OCI-LY1 (cell line): ENCODE results near the gene PDE3B.

ENCODE experiments used
- H2AFZ ChIP-seq: fragments of 200-600 bp; sonication (generic), shearing (Covaris generic); 2 replicates; pipeline ENCODE4 v1.6.0; 2014; ENCODE audit warnings: antibody characterized with exemption, mild to moderate bottlenecking, low read length
- H3F3A ChIP-seq: fragments of 200-600 bp; sonication (generic), shearing (Covaris generic); 2 replicates; pipeline ENCODE4 v1.6.0; 2014; ENCODE audit warnings: mild to moderate bottlenecking, antibody characterized with exemption, low read length, moderate library complexity; ENCODE audit not compliant: insufficient read depth
- H3K27ac ChIP-seq: fragments of 200-600 bp; sonication (generic); 2 replicates; pipeline ENCODE4 v1.5.1; 2014; ENCODE audit warnings: low read length, mixed run types, mild to moderate bottlenecking, low read depth; ENCODE audit not compliant: poor library complexity, severe bottlenecking
- H3K27me3 ChIP-seq: fragments of 200-600 bp; sonication (generic); 2 replicates; pipeline ENCODE4 v1.6.0; 2014; ENCODE audit warnings: antibody characterized with exemption, mild to moderate bottlenecking, low read length, moderate library complexity; ENCODE audit not compliant: insufficient read depth
- H3K36me3 ChIP-seq: fragments of 200-600 bp; sonication (generic); 2 replicates; pipeline ENCODE4 v1.6.1; 2014; ENCODE audit warnings: mild to moderate bottlenecking, antibody characterized with exemption, low read length, moderate library complexity, mixed read lengths; ENCODE audit not compliant: insufficient read depth
- H3K4me1 ChIP-seq: fragments of 200-600 bp; sonication (generic); 2 replicates; pipeline ENCODE4 v1.5.1; 2014; ENCODE audit warnings: mild to moderate bottlenecking, low read length, moderate library complexity; ENCODE audit not compliant: insufficient read depth, severe bottlenecking
- H3K4me2 ChIP-seq: fragments of 200-600 bp; sonication (generic), shearing (Covaris generic); 2 replicates; pipeline ENCODE4 v1.6.1; 2014; ENCODE audit warnings: low read length
- H3K4me3 ChIP-seq: fragments of 200-600 bp; sonication (generic); 2 replicates; pipeline ENCODE4 v1.5.1; 2014; ENCODE audit warnings: low read length, low read depth, mild to moderate bottlenecking, mixed read lengths; ENCODE audit not compliant: poor library complexity, severe bottlenecking
- H3K79me2 ChIP-seq: fragments of 200-600 bp; shearing (Covaris generic); 2 replicates; pipeline ENCODE4 v1.6.1; 2016; ENCODE audit warnings: mixed run types, low read length, mixed read lengths; ENCODE audit not compliant: insufficient read depth
- H3K9ac ChIP-seq: fragments of 200-600 bp; sonication (generic), shearing (Covaris generic); 2 replicates; pipeline ENCODE4 v1.6.1; 2014; ENCODE audit warnings: mild to moderate bottlenecking, low read length, mixed read lengths
- H3K9me2 ChIP-seq: fragments of 200-600 bp; sonication (generic), shearing (Covaris generic); 2 replicates; pipeline ENCODE4 v1.6.1; 2014; ENCODE audit warnings: low read depth, mild to moderate bottlenecking, low read length, mixed read lengths
- H3K9me3 ChIP-seq: fragments of 200-600 bp; shearing (Covaris generic); 2 replicates; pipeline ENCODE4 v1.6.1; 2014; ENCODE audit warnings: low read length, mixed read lengths
- H4K20me1 ChIP-seq: fragments of 200-600 bp; sonication (generic), shearing (Covaris generic); 2 replicates; pipeline ENCODE4 v1.6.0; 2016; ENCODE audit warnings: mild to moderate bottlenecking, low read length; ENCODE audit not compliant: insufficient read depth
- CTCF ChIP-seq: fragments of 200-600 bp; sonication (generic), shearing (Covaris generic); IDR thresholded peaks from 2 replicates; pipeline ENCODE4 v1.5.1; 2017; ENCODE audit warnings: mild to moderate bottlenecking, antibody characterized with exemption, low read length, moderate library complexity, mixed read lengths
- EZH2 ChIP-seq: fragments of 200-600 bp; sonication (generic), shearing (Covaris generic); IDR thresholded peaks from 2 replicates; pipeline ENCODE4 v1.8.0; 2017; ENCODE audit warnings: borderline replicate concordance, mixed run types, mild to moderate bottlenecking, antibody characterized with exemption, low read length, moderate library complexity, mixed read lengths

PDE3B gene

GRCh38 chr11:14641801-14642200 lies 1.8 kb upstream of the PDE3B start:
- Histone ChIP-seq H3K79me2 (no peaks in the 10 kb centered on the region), H3K9me3 (no peaks in the 10 kb centered on the region), H3F3A (no peaks in the 10 kb centered on the region), H3K36me3 (no peaks in the 10 kb centered on the region), H3K9me2 (no peaks in the 10 kb centered on the region), H3K27ac (no peak overlapping the region), H3K9ac (no peak overlapping the region), H3K4me3 (no peak overlapping the region), H3K4me2 (no peak overlapping the region), H3K4me1 (peaks cover 8% of the 10 kb centered on the region), H3K27me3 (no peaks in the 10 kb centered on the region), H2AFZ (no peak overlapping the region), H4K20me1 (no peaks in the 10 kb centered on the region)
- TF ChIP-seq EZH2 (no peak), CTCF (no peak)

DNA sequence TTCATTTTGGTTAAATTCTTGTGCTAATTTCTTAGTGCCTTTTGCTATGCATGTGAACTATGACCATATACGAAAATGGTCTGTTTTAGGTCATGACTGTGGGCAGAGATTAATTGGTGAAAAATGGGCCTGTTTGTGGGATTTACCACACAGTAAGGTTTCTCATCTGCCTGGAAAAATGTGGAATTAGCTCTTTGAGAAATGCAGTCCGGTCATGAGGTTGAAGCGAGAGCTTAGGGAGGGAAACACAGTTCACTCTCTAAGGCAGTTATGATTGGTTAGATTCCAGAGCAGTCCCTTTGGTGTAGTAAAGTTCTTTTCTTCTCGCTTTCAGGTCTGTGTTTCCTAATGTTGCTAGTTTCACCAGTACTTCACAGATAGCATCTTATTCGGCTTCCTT lies 1.2 kb upstream of the PDE3B start:
- Histone ChIP-seq H3K4me1 (peaks cover 10% of the 10 kb centered on the region), H3K79me2 (no peaks in the 10 kb centered on the region), H3K27me3 (no peaks in the 10 kb centered on the region), H3K9me3 (no peaks in the 10 kb centered on the region), H3F3A (no peaks in the 10 kb centered on the region), H3K4me2 (no peak overlapping the region), H4K20me1 (no peaks in the 10 kb centered on the region), H3K9me2 (no peaks in the 10 kb centered on the region), H3K4me3 (no peak overlapping the region), H3K27ac (no peak overlapping the region), H3K9ac (no peak overlapping the region), H2AFZ (no peak overlapping the region), H3K36me3 (no peaks in the 10 kb centered on the region)
- TF ChIP-seq CTCF (no peak), EZH2 (no peak)

DNA sequence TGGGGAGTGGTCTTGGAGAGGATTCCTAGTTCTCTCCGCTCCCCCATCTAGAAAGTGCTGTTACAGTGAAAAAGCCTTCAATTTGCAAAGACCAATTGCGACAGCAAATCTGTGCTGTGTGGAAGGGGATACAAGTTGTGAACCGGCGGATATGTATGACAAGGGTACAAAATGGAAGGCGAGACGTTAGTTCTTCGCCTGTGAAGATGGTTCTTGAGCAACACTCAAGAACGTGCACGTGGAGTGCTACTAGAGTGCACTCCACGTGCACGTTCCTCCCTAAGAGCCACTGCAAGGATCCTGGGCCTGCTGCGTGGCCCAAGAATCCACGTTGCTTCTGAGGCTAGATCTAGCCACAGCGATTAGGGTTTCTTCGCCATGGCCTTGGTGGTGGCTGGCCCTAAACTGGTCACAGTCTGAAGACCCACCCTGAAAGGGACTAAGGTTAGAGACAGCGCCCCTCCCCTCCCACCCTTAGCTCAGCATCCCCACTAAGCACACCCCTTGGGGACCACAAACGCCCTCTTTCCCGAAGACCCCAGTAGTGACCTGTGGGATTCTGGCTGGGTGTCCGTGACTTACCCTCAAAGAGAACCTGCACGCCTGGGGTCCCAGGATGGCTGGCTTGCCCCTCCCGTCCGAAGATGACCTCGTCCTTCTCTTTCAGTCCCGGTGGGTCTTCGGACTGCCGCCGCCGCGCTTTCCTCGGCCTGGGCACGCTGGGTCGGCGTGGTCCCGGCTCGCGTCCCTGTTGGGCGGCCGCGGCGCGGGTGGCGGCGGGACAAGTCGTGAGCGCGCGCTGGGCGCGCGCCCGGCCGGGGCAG lies 519 bp upstream of the PDE3B start:
- H3K27ac ChIP-seq, result no peak overlapping the region
- H2AFZ ChIP-seq, result no peak overlapping the region
- no peak overlapping the region for H3K4me2 ChIP-seq
- no peak overlapping the region for H3K9ac ChIP-seq
- no peaks in the 10 kb centered on the region for H3F3A ChIP-seq
- H3K36me3 ChIP-seq, result no peaks in the 10 kb centered on the region
- no peak overlapping the region for H3K4me3 ChIP-seq
- H3K79me2 ChIP-seq, result no peaks in the 10 kb centered on the region
- H3K4me1 ChIP-seq, result peaks cover 10% of the 10 kb centered on the region
- H3K9me2 ChIP-seq, result no peaks in the 10 kb centered on the region
- no peaks in the 10 kb centered on the region for H3K27me3 ChIP-seq
- TF ChIP-seq EZH2 (no peak), CTCF (no peak)
- H4K20me1 ChIP-seq, result no peaks in the 10 kb centered on the region
- no peaks in the 10 kb centered on the region for H3K9me3 ChIP-seq
